ENCODE results near the gene NAALADL2. TPM values are rescaled to one million over a fixed set of nuclear protein-coding genes. Genes with fewer than 3 reads are reported as not detected.

NAALADL2 gene
- total RNA-seq, 1 donor from 2014 or later = 10.6 TPM

GRCh38 chr3:175212896-175213295 is 353.8 kb downstream of the NAALADL2 start:
- DNase-seq = no peak

GRCh38 chr3:175214216-175214615 is 355.1 kb downstream of the NAALADL2 start:
- DNase-seq = no peak

GRCh38 chr3:175215833-175216232 is 356.7 kb downstream of the NAALADL2 start:
- DNase-seq = no peak

- DNase-seq = no peak
These were observed 363.2 kb downstream of the NAALADL2 start for GRCh38 chr3:175222356-175222755.

- DNase-seq = no peak
These were observed 364.9 kb downstream of the NAALADL2 start for GRCh38 chr3:175224051-175224450.

GRCh38 chr3:175226444-175226843 is 367.3 kb downstream of the NAALADL2 start:
- no peak for DNase-seq

GRCh38 chr3:175227126-175227525 is 368.0 kb downstream of the NAALADL2 start:
- no peak for DNase-seq

GRCh38 chr3:175233957-175234940 is 375.1 kb downstream of the NAALADL2 start:
- no peak for DNase-seq

- no peak for DNase-seq
These were observed 379.7 kb downstream of the NAALADL2 start for GRCh38 chr3:175238801-175239200.

- no peak for DNase-seq
These were observed 381.8 kb downstream of the NAALADL2 start for GRCh38 chr3:175240921-175241320.

GRCh38 chr3:175242243-175242642 is 383.1 kb downstream of the NAALADL2 start:
- no peak for DNase-seq

GRCh38 chr3:175246234-175246633 is 387.1 kb downstream of the NAALADL2 start:
- no peak for DNase-seq

- DNase-seq = no peak
These were observed 387.6 kb downstream of the NAALADL2 start for GRCh38 chr3:175246766-175247165.

GRCh38 chr3:175247629-175248028 is 388.5 kb downstream of the NAALADL2 start:
- no peak for DNase-seq

- no peak for DNase-seq
These were observed 389.7 kb downstream of the NAALADL2 start for GRCh38 chr3:175248832-175249231.

- no peak for DNase-seq
These were observed 396.6 kb downstream of the NAALADL2 start for GRCh38 chr3:175255698-175256097.

- no peak for DNase-seq
These were observed 398.0 kb downstream of the NAALADL2 start for GRCh38 chr3:175257123-175257522.

GRCh38 chr3:175258763-175259162 is 399.6 kb downstream of the NAALADL2 start:
- DNase-seq = no peak

- no peak for DNase-seq
These were observed 401.1 kb downstream of the NAALADL2 start for GRCh38 chr3:175260145-175260794.

- DNase-seq = no peak
These were observed 407.3 kb downstream of the NAALADL2 start for GRCh38 chr3:175266478-175266877.

GRCh38 chr3:175267121-175267531 is 408.0 kb downstream of the NAALADL2 start:
- DNase-seq = no peak

GRCh38 chr3:175267561-175267960 is 408.4 kb downstream of the NAALADL2 start:
- DNase-seq = no peak

- no peak for DNase-seq
These were observed 410.3 kb downstream of the NAALADL2 start for GRCh38 chr3:175269394-175269793.
